HEK293 (cell line): ENCODE measurements around the gene PVALEF.
A peak's percentile ranks its signal among the peaks of the same experiment; 100 is the strongest.

ENCODE experiments used
- CTCF ChIA-PET: fragments of 350-600 bp; formaldehyde crosslinking; extraction: SDS; loops from one replicate; lab custom pipeline; 2021; ENCODE audit warnings: antibody characterized with exemption; lab: Yijun Ruan, JAX
- POLR2A ChIA-PET: fragments of 300-600 bp; formaldehyde crosslinking; extraction: SDS; loops from one replicate; lab custom pipeline; 2020; ENCODE audit warnings: antibody characterized with exemption, inconsistent platforms; lab: Yijun Ruan, JAX
- H3K27ac ChIP-seq: fragments of 200-500 bp; sonication (Bioruptor generic); 2 replicates; pipeline ENCODE4 v1.5.1; 2014; ENCODE audit warnings: low read depth, low read length, control low read depth, inconsistent platforms; ENCODE audit errors: extremely low read depth
- H3K36me3 ChIP-seq, 2 experiments: fragments of 200-500 bp in 1 of 2; sonication (Bioruptor generic) in 1 of 2; 1 replicate in 1 of 2; 2 replicates in 1 of 2; pipeline ENCODE4 v1.5.1; 2014 to 2017; ENCODE audit warnings: inconsistent platforms in 2 of 2, low read length in 2 of 2; ENCODE audit not compliant: control insufficient read depth in 2 of 2, insufficient read depth in 1 of 2
- H3K4me1 ChIP-seq: fragments of 200-500 bp; sonication (Bioruptor generic); 2 replicates; pipeline ENCODE4 v1.5.1; 2014; ENCODE audit warnings: mild to moderate bottlenecking, low read length, inconsistent platforms; ENCODE audit not compliant: control insufficient read depth, insufficient read depth
- H3K4me3 ChIP-seq: 2 replicates; pipeline ENCODE4 v1.5.1; 2011; ENCODE audit warnings: low read depth, mild to moderate bottlenecking, control low read depth, low read length, moderate library complexity
- H3K9me3 ChIP-seq: fragments of 200-500 bp; sonication (Bioruptor generic); 2 replicates; pipeline ENCODE4 v1.5.1; 2014; ENCODE audit warnings: low read depth, low read length, inconsistent platforms; ENCODE audit not compliant: control insufficient read depth, insufficient read depth
- EGR2 ChIP-seq: fragments of 450-650 bp; formaldehyde crosslinking; IDR thresholded peaks from 2 replicates; pipeline ENCODE4 v1.5.1; 2016; ENCODE audit warnings: low read depth, missing biosample characterization, missing genetic modification characterization
- GLIS1 ChIP-seq: fragments of 450-650 bp; formaldehyde crosslinking; IDR thresholded peaks from 2 replicates; pipeline ENCODE4 v1.5.1; 2016; ENCODE audit warnings: missing biosample characterization, missing genetic modification characterization
- KLF1 ChIP-seq: fragments of 450-650 bp; formaldehyde crosslinking; IDR thresholded peaks from 2 replicates; pipeline ENCODE4 v1.5.1; 2016; ENCODE audit warnings: missing biosample characterization, missing genetic modification characterization
- REPIN1 ChIP-seq: fragments of 450-650 bp; formaldehyde crosslinking; IDR thresholded peaks from 2 replicates; pipeline ENCODE4 v1.5.1; 2017; ENCODE audit warnings: missing biosample characterization, missing genetic modification characterization, low read depth
- SCRT1 ChIP-seq: fragments of 450-650 bp; formaldehyde crosslinking; IDR thresholded peaks from 2 replicates; pipeline ENCODE4 v1.5.1; 2016; ENCODE audit warnings: missing biosample characterization, missing genetic modification characterization, borderline replicate concordance
- SP2 ChIP-seq: fragments of 450-650 bp; formaldehyde crosslinking; IDR thresholded peaks from 2 replicates; pipeline ENCODE4 v1.5.1; 2016; ENCODE audit warnings: missing biosample characterization, missing genetic modification characterization
- ZBTB17 ChIP-seq: fragments of 450-650 bp; formaldehyde crosslinking; IDR thresholded peaks from 2 replicates; pipeline ENCODE4 v1.5.1; 2016; ENCODE audit warnings: missing biosample characterization, missing genetic modification characterization
- ZBTB7A ChIP-seq: fragments of 450-650 bp; formaldehyde crosslinking; IDR thresholded peaks from 2 replicates; pipeline ENCODE4 v1.5.1; 2016; ENCODE audit warnings: low read depth, missing biosample characterization, missing genetic modification characterization
- ZIC2 ChIP-seq: fragments of 450-650 bp; formaldehyde crosslinking; IDR thresholded peaks from 2 replicates; pipeline ENCODE4 v1.5.1; 2016; ENCODE audit warnings: missing biosample characterization, missing genetic modification characterization
- ZNF169 ChIP-seq: fragments of 450-650 bp; formaldehyde crosslinking; IDR thresholded peaks from 2 replicates; pipeline ENCODE4 v1.5.1; 2016; ENCODE audit warnings: missing biosample characterization, missing genetic modification characterization
- ZNF391 ChIP-seq: fragments of 450-650 bp; formaldehyde crosslinking; IDR thresholded peaks from 2 replicates; pipeline ENCODE4 v1.5.1; 2016; ENCODE audit warnings: low read depth, missing biosample characterization, missing genetic modification characterization, borderline replicate concordance
- ZNF600 ChIP-seq: fragments of 450-650 bp; formaldehyde crosslinking; IDR thresholded peaks from 2 replicates; pipeline ENCODE4 v1.5.1; 2016; ENCODE audit warnings: missing biosample characterization, missing genetic modification characterization
- ZNF677 ChIP-seq: fragments of 450-650 bp; IDR thresholded peaks from 2 replicates; pipeline ENCODE4 v1.5.0; 2018; ENCODE audit warnings: missing biosample characterization, mild to moderate bottlenecking, missing genetic modification characterization, moderate library complexity
- TF ChIP-seq, protein P1 (sequence below): fragments of 450-650 bp; formaldehyde crosslinking; IDR thresholded peaks from 2 replicates; pipeline ENCODE4 v1.5.1; 2016; ENCODE audit warnings: missing biosample characterization, missing genetic modification characterization
- TF ChIP-seq, protein P2 (sequence below): fragments of 450-650 bp; formaldehyde crosslinking; IDR thresholded peaks from 2 replicates; pipeline ENCODE4 v1.5.1; 2017; ENCODE audit warnings: missing biosample characterization, missing genetic modification characterization
- TF ChIP-seq, protein P3 (sequence below): fragments of 450-650 bp; formaldehyde crosslinking; IDR thresholded peaks from 2 replicates; pipeline ENCODE4 v1.5.1; 2017; ENCODE audit warnings: missing biosample characterization, mild to moderate bottlenecking, missing genetic modification characterization, moderate library complexity

PVALEF gene

DNA sequence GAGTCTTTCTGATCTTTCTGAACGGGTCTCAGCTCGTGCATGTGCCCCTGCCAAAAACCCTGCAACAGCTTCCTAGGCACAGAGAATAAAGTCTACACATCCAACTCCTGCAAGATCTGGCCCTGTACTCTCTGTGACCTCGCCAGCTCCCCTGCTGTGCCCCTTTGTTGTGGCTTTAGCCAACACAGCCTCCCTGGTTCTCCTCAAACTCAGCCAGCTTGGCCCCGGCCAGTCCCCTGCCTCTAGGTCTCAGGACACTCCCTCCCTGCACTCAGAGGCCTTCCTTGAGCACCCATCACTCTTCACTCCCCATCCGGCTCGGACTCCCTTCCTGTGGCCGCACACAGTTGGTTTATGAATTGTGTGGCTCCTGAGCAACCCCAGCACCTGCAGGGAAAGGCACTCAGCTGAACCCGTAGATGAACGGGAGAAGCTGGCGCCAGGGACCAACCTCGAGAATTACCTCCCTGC is 56.1 kb downstream of the PVALEF start:
- TF ChIP-seq, protein P1, sequence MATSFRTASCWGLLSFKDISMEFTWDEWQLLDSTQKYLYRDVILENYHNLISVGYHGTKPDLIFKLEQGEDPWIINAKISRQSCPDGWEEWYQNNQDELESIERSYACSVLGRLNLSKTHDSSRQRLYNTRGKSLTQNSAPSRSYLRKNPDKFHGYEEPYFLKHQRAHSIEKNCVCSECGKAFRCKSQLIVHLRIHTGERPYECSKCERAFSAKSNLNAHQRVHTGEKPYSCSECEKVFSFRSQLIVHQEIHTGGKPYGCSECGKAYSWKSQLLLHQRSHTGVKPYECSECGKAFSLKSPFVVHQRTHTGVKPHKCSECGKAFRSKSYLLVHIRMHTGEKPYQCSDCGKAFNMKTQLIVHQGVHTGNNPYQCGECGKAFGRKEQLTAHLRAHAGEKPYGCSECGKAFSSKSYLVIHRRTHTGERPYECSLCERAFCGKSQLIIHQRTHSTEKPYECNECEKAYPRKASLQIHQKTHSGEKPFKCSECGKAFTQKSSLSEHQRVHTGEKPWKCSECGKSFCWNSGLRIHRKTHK (tag by site-specific recombination) = no peak
- 0 out of 2 replicates have a peak, but pooled peaks have one; percentile 18 for TF ChIP-seq ZIC2 (tag by site-specific recombination)
- TF ChIP-seq ZNF600 (tag by site-specific recombination) = peak; percentile 91
- TF ChIP-seq GLIS1 = peak; percentile 47
- ChIA-PET POLR2A (interaction anchor here (0.6 to 1.4 kb wide), 2 partner anchors 18 to 59 kb away, joined by 3 to 4 read pairs; partner anchors contain the start of genes NDUFAF8 and TEPSIN), CTCF (interaction anchor here (0.6 to 1.0 kb wide), 3 partner anchors 10 to 119 kb away, joined by 3 to 5 read pairs (median 3); no protein-coding TSS in a partner anchor)
- Histone ChIP-seq H3K4me3 (peak overlapping the region; percentile 86), H3K27ac (no peak overlapping the region), H3K9me3 (no peaks in the 10 kb centered on the region), H3K36me3 (peaks cover 0 to 34% of the 10 kb centered on the region in 2 experiments; a peak in 2 of 3 replicates), H3K4me1 (peaks cover 13% of the 10 kb centered on the region)

DNA sequence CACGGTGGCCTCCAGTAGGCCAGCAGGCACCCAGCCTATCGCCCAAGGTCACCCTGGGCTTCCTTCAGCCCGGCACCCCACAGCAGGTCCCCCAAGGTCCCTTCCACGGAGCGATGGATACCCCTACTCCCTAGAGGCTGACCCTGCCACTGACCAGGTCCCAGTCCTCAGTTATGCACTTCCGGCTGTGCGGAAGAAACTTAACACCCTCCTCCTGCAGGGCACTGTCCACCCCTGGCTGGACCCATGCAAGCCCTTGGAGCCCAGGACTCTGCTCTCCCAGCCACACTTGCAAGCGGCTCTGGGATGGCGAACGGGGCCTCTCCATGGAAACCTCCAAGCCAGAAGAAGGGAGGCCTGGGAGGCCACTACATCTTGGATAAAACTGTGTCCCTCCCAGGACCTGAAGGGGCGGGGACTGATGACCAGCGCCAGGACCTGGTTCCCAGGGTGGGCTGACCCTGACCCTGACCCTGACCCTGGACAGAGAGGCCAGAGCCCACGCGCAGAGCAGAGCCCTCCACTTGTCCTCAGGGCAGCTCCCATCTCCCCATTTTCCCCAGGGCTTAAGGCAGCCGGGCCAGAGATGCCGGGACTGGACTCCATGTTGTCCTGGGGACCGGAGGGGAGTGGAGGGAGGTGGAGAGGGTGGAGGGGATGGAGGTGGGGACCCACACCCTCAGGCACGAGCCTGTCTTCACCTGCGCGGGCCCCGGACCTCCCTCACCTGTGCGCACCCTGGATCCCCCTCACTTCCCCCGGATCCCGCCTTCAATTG is 56.7 kb downstream of the PVALEF start:
- Histone ChIP-seq H3K9me3 (no peaks in the 10 kb centered on the region), H3K4me3 (peak overlapping the region; percentile 86), H3K36me3 (peaks cover 0 to 28% of the 10 kb centered on the region in 2 experiments; a peak in 2 of 3 replicates), H3K4me1 (peaks cover 13% of the 10 kb centered on the region), H3K27ac (peak overlapping the region; percentile 78; the same call in 1 of the 2 replicates)
- POLR2A ChIA-PET = interaction anchor here (0.8 to 1.4 kb wide), 22 partner anchors 12 to 767 kb away, joined by 3 to 55 read pairs (median 4); partner anchors contain the start of genes ARL16, BAHCC1, CCDC137 and HGS
- CTCF ChIA-PET = interaction anchor here (0.6 to 1.0 kb wide), 4 partner anchors 11 to 204 kb away, joined by 3 read pairs; no protein-coding TSS in a partner anchor
- TF ChIP-seq, protein P2, sequence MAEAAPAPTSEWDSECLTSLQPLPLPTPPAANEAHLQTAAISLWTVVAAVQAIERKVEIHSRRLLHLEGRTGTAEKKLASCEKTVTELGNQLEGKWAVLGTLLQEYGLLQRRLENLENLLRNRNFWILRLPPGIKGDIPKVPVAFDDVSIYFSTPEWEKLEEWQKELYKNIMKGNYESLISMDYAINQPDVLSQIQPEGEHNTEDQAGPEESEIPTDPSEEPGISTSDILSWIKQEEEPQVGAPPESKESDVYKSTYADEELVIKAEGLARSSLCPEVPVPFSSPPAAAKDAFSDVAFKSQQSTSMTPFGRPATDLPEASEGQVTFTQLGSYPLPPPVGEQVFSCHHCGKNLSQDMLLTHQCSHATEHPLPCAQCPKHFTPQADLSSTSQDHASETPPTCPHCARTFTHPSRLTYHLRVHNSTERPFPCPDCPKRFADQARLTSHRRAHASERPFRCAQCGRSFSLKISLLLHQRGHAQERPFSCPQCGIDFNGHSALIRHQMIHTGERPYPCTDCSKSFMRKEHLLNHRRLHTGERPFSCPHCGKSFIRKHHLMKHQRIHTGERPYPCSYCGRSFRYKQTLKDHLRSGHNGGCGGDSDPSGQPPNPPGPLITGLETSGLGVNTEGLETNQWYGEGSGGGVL (tag by site-specific recombination) = peak; percentile 79
- TF ChIP-seq EGR2 (peak; percentile 25), ZBTB17 (tag by site-specific recombination) (no peak), SP2 (tag by site-specific recombination) (peak; percentile 34; the same call in 1 of the 2 replicates), ZBTB7A (tag by site-specific recombination) (0 out of 2 replicates have a peak, but pooled peaks have one; percentile 68), ZNF600 (tag by site-specific recombination) (no peak), KLF1 (0 out of 2 replicates have a peak, but pooled peaks have one; percentile 8)

DNA sequence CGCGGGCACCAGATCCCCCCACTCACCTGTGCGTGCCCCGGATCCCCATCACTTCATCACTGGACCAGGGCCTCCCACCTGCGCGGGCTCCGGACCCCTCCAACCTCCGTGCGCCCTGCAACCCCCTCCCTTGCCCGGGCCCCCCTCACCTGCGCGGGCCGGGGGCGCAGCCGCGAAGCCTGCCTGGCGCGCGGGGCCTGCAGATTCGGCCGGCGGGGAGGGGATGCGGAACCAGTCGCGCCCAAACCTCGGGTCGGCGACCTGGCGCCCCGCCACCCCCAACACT is 57.3 kb downstream of the PVALEF start:
- peak overlapping the region; percentile 86 for H3K4me3 ChIP-seq
- TF ChIP-seq ZNF169 (no peak), EGR2 (no peak), ZNF677 (tag by site-specific recombination) (0 out of 2 replicates have a peak, but pooled peaks have one; percentile 12), ZNF391 (tag by site-specific recombination) (peak; percentile 53; the same call in 1 of the 2 replicates), REPIN1 (peak; percentile 30; the same call in 1 of the 2 replicates), SCRT1 (tag by site-specific recombination) (no peak)
- TF ChIP-seq, protein P3, sequence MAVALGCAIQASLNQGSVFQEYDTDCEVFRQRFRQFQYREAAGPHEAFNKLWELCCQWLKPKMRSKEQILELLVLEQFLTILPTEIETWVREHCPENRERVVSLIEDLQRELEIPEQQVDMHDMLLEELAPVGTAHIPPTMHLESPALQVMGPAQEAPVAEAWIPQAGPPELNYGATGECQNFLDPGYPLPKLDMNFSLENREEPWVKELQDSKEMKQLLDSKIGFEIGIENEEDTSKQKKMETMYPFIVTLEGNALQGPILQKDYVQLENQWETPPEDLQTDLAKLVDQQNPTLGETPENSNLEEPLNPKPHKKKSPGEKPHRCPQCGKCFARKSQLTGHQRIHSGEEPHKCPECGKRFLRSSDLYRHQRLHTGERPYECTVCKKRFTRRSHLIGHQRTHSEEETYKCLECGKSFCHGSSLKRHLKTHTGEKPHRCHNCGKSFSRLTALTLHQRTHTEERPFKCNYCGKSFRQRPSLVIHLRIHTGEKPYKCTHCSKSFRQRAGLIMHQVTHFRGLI = 0 out of 2 replicates have a peak, but pooled peaks have one; percentile 15
- TF ChIP-seq, all 188 proteins: peak for 4
- Histone ChIP-seq H3K27ac (peak overlapping the region; percentile 78; the same call in 1 of the 2 replicates), H3K4me1 (peaks cover 13% of the 10 kb centered on the region), H3K36me3 (peaks cover 0 to 23% of the 10 kb centered on the region in 2 experiments; a peak in 2 of 3 replicates), H3K9me3 (no peaks in the 10 kb centered on the region)
- ChIA-PET CTCF (interaction anchor here (0.6 to 1.0 kb wide), 3 partner anchors 10 to 205 kb away, joined by 3 read pairs; no protein-coding TSS in a partner anchor), POLR2A (interaction anchor here (0.6 to 1.3 kb wide), 31 partner anchors 9 to 768 kb away, joined by 3 to 55 read pairs (median 4); partner anchors contain the start of genes ARL16, BAHCC1, CCDC137 and HGS)
